ENCODE measurements around the gene MEI4.

DNA sequence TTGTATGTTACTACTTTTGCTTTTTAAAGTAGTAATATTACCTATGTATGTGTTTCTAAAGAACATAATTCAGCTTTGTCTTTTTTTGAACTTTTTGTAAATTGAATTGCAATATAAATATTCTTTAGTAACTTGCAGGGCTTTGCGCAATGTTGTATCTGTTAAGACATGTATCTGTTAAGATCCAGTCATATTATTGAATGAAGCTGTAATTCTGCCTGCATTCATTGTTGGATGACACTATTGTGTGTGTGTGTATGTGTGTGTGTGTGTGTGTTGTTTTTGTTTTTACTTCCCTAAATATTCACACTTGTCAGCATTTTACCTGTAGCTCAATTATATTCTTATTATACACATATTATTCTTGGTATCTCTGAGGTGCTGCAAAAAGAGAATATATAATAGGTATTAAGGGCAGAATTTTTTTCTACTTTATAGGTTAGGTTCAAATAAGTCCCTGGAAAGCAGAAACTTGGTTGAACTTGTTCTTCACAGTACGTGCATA is 164.0 kb downstream of the MEI4 start:
- no peak for TF ChIP-seq ZNF274 (IDR thresholded peaks at IDR 0.05; ENCODE audit: insufficient read depth, insufficient read length)
- no peak for TF ChIP-seq NFYB (IDR thresholded peaks at IDR 0.05; ENCODE audit: insufficient read depth, low read depth, low read length)
- TF ChIP-seq, protein P1, sequence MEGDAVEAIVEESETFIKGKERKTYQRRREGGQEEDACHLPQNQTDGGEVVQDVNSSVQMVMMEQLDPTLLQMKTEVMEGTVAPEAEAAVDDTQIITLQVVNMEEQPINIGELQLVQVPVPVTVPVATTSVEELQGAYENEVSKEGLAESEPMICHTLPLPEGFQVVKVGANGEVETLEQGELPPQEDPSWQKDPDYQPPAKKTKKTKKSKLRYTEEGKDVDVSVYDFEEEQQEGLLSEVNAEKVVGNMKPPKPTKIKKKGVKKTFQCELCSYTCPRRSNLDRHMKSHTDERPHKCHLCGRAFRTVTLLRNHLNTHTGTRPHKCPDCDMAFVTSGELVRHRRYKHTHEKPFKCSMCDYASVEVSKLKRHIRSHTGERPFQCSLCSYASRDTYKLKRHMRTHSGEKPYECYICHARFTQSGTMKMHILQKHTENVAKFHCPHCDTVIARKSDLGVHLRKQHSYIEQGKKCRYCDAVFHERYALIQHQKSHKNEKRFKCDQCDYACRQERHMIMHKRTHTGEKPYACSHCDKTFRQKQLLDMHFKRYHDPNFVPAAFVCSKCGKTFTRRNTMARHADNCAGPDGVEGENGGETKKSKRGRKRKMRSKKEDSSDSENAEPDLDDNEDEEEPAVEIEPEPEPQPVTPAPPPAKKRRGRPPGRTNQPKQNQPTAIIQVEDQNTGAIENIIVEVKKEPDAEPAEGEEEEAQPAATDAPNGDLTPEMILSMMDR (IDR thresholded peaks at IDR 0.05 in 2 of 3, conservative IDR thresholded peaks at IDR 0.05 in 1 of 3; ENCODE audit: control insufficient read depth in 2 of 3, extremely low read depth in 1 of 3, insufficient read depth in 1 of 3, low read depth in 3 of 3, low read length in 3 of 3) = no peak
- TF ChIP-seq RAD21 (IDR thresholded peaks at IDR 0.05; ENCODE audit: insufficient read depth, low read depth, low read length) = no peak
- TF ChIP-seq GABPA (IDR thresholded peaks at IDR 0.05; ENCODE audit: low read depth) = no peak
- TF ChIP-seq ZNF24 (IDR thresholded peaks at IDR 0.05) = no peak
- TF ChIP-seq, protein P2, sequence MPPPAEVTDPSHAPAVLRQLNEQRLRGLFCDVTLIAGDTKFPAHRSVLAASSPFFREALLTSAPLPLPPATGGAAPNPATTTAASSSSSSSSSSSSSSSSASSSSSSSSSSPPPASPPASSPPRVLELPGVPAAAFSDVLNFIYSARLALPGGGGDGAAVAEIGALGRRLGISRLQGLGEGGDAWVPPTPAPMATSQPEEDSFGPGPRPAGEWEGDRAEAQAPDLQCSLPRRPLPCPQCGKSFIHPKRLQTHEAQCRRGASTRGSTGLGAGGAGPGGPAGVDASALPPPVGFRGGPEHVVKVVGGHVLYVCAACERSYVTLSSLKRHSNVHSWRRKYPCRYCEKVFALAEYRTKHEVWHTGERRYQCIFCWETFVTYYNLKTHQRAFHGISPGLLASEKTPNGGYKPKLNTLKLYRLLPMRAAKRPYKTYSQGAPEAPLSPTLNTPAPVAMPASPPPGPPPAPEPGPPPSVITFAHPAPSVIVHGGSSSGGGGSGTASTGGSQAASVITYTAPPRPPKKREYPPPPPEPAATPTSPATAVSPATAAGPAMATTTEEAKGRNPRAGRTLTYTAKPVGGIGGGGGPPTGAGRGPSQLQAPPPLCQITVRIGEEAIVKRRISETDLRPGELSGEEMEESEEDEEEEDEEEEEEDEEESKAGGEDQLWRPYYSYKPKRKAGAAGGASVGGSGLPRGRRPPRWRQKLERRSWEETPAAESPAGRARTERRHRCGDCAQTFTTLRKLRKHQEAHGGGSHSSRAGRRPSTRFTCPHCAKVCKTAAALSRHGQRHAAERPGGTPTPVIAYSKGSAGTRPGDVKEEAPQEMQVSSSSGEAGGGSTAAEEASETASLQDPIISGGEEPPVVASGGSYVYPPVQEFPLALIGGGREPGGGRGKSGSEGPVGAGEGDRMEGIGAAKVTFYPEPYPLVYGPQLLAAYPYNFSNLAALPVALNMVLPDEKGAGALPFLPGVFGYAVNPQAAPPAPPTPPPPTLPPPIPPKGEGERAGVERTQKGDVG (CRISPR knock-in tag; IDR thresholded peaks at IDR 0.05) = no peak
- TF ChIP-seq RBBP5 (conservative IDR thresholded peaks at IDR 0.05) = no peak
- TF ChIP-seq CHD1 (IDR thresholded peaks at IDR 0.05; ENCODE audit: low read depth, low read length) = no peak
- TF ChIP-seq CEBPB (IDR thresholded peaks at IDR 0.05; ENCODE audit: borderline replicate concordance in 1 of 2, low read depth in 2 of 2, low read length in 2 of 2) = no peak
- TF ChIP-seq, protein P3, sequence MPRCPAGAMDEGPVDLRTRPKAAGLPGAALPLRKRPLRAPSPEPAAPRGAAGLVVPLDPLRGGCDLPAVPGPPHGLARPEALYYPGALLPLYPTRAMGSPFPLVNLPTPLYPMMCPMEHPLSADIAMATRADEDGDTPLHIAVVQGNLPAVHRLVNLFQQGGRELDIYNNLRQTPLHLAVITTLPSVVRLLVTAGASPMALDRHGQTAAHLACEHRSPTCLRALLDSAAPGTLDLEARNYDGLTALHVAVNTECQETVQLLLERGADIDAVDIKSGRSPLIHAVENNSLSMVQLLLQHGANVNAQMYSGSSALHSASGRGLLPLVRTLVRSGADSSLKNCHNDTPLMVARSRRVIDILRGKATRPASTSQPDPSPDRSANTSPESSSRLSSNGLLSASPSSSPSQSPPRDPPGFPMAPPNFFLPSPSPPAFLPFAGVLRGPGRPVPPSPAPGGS (IDR thresholded peaks at IDR 0.05; ENCODE audit: borderline replicate concordance, insufficient read depth, low read depth, low read length, poor library complexity, severe bottlenecking) = no peak
- TF ChIP-seq BCL11A (IDR thresholded peaks at IDR 0.05; ENCODE audit: low read depth, low read length) = no peak
- TF ChIP-seq HDAC2 (IDR thresholded peaks at IDR 0.05) = no peak

Data from GM12878 (cell line).